Fibroblast of peridontal ligament (primary cell): ENCODE measurements around the gene ANGPTL7.

Experiments
- DNase-seq: peaks from one replicate; pipeline ENCODE4 v3.0.0-alpha.2; 2010; ENCODE audit errors: extremely low read depth

Gene ANGPTL7

DNA sequence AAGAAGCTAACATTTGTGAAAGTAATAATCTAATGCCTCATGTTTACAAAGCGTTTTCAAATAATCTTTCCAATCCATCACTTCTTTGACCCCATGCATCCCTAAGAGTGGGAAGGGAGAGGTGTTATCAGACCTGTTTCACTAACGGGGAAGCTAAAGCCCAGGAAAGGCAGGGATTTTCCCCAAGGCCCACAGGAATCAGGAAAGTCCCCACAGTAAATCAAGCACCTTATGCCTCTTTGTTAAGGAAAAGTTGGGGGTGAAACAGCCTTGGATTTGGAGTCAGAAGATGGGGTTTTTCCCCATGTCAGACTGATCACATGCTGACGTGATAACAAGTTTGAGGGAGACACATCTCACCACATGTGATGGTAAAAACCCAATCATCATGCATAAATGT is 20.0 kb upstream of the ANGPTL7 start:
- no peak for DNase-seq

DNA sequence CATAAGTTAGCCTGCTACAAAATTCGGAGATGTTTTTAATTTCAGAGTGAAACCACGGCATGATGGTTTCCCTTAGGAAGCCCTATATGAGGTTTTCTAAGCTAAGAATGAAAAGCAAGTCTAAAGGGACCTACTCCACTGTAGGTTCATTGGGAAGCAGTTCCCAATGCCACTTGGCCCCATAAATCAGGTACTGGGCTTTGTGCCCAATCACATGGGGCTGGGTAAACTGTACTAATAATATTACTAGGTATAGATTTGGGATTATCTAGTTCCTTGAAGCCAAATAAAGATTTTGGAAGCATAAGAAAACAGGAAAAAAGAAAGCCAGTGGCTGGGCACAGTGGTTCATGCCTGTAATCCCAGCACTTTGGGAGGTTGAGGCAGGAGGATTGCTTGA is 19.1 kb upstream of the ANGPTL7 start:
- no peak for DNase-seq

DNA sequence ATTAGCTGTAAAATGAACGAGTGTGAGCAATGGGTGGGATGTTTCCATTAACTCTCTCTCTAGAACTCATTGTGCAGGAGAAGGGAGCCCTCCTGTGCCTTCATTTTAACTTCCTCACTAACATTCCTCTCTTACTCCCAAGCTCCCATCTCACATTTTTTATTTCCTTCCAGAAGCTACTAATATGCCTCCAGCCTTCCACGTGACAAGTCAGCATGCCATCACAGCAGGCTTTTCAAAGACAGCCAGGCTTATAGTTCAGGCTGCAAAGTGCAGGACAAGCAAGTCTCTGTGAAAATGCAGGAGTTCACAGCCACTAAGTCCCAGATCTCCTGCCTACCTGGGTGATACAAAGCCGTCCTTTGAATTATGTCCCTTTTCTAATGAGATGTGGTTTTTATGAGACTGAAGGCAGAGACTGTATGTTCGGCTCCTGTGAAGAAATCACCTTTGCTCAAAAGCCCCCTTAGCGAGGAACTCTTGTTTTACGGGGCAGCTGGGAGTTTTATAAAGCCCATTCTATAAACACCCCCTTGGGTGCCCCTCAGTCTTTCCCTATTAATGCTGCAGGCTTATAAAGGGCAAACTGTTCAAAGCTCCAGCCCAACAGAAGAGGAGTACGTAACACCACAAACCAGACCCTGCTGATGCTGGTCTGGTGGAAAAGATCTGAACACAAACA is 14.8 kb upstream of the ANGPTL7 start:
- DNase-seq = peak; percentile 34

DNA sequence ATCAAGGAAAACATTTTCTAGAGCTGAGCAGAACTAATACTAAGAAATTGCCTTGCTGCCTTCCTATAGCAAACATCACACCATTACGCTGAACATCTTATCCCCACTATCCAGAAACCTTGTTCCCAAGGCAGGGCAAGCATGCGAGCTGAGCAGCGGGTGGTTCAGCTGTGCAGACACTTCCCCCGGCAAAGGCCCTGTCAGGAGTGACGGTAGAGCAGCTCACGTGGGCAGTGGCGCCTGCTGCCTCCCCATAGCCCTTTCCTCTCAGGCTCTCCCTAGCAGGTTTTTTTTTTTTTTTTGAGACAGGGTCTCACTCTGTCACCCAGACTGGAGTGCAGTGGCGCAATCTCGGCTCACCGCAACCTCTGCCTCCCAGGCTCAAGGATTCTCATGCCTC is 13.7 kb upstream of the ANGPTL7 start:
- no peak for DNase-seq

DNA sequence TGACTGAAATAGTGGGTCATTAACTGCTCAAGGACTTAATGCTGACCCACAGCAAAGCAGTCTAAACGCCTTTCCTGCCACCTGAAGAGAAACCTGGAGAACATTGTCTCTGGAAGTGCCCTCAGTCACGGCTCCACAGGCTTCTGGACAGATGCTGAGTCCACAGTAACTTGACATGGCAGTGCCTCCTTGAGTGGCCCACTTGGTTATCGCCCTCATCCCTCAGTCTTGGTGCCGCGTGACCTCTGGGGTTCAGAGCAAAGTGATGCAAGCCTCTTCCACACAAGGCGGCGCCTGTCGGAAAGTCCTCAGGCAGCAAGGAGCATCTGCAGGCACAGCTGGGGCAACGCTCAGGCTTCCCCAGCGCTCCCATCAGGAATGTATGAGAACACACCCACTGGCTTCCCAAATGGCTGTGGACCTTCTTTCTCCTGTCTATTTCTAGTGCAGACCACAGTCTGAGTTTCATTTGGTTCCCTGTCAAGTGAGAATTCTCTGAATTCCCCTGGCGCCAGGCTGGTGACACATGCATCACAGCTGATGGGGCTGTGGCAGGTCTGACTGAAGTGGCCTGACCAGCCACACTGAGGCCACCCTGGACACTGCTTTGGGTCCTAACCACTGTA is 13.0 kb upstream of the ANGPTL7 start:
- no peak for DNase-seq

DNA sequence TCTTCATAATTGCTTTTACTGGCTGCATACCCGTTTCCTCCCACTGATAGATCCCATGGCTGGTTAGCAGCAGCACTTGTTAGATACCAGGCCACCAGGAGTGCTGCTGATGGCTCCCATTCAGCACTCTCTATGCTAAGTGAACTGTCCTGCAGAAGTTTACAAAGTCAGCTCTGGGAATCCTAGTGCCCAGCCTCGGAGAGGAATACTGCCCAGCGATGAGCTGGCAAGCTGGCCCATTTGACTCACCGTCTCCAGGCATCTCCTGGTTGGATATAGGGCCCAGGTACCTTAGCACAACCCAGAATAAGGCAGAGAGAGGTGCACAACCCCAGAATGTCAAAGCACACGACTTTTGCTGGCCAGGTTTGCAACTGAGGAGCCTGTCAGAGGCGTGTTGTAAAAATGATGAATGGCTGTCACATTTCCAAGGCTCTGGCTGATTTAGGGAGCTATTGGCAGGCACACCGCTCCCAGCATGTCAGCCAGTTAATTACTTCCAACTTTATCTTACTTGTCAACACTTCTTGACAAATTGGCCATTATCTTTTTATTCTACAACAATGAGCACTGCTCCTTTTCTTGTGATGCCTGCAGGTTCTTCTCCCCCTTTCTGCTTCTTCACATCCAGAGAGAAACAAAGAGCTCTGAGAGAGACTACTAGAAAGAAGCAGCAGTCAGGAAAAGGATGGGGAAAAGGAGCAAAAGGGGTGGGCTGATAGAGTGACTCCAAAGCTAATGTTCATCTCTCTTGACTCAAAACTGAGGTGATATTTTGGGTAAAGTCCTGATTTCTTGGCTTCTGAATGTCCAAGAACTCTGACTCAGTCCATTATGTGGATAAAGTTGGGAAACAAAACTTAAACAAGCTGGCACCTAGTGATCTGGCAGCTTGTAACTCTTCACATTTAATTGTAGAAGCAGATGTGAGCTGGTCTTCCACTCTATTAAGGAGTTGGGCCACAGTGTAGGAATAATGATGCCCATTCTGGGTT is 10.8 kb upstream of the ANGPTL7 start:
- DNase-seq = peak; percentile 66

DNA sequence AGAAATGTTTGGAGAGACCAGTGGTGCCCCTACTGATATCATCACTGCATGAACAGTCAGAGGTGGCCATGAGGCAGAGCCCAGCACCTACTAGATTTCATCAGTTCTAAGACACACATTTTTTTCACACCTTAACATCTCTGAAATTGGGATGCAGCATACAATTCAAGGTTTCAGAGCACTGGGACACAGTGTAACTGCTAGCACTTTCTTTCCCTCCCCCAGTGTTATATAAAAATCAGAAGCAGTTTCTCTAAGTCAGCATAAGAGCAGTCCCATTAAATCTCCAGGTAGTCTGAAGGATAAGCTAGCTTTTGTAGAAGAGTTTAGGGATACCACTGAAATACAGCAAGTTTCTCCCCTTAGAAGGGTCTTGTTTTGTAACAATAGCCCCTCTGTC is 10.0 kb upstream of the ANGPTL7 start:
- DNase-seq = no peak

DNA sequence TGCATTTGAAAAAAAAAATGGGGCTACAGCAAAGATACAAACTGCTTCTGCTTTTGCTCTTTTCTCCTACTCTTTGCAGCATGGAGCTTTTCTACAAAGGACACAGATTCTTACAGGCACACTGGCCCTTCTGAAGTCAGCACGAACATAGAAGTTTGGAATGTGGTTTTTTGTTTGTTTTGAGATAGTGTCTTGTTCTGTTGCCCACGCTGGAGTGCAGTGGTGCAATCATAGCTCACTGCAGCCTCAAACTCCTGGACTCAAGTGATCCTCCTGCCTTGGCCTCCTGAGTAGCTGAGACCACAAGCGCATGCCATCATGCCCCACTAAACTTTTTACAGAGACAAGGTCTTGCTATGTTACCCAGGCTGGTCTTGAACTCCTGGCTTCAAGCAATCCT is 9.4 kb upstream of the ANGPTL7 start:
- DNase-seq = peak; percentile 67

DNA sequence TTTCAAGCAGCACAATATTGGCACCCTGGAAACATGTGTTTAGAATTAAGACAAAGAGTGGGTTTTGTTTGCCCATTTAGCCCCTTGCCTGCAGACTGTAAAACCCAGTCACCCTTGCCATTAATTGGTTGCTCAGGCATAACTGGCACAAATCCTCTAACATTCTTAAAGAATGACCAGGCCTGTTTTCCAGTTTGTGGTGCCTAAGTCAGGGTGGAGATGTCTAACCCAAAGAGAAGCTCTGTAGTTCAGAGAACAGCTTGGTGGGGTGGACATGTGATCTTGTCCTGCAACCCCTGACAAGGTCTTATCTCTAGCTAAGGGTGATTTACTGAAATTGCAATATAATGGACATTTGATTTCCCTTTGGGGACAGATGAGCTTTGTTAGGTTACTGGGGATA is 8.8 kb upstream of the ANGPTL7 start:
- DNase-seq = peak; percentile 81

DNA sequence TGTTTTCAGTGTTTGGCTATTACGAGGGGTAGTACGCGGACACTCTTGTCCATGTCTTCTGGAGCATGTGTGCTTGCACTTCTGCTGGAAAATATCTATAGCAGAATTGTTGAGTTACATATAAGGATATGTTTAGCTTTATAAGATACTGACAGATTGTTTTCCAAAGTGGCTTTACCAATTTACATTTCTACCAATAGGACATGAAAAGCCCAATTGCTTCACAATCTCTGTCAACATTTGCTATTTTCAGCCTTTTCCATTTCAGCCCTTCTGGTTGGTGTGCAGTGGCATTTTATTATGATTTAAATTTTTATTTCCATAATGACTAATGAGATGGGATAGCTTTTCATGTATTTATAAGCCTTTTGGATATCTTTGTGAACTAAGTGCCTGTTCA is 6.3 kb upstream of the ANGPTL7 start:
- no peak for DNase-seq

DNA sequence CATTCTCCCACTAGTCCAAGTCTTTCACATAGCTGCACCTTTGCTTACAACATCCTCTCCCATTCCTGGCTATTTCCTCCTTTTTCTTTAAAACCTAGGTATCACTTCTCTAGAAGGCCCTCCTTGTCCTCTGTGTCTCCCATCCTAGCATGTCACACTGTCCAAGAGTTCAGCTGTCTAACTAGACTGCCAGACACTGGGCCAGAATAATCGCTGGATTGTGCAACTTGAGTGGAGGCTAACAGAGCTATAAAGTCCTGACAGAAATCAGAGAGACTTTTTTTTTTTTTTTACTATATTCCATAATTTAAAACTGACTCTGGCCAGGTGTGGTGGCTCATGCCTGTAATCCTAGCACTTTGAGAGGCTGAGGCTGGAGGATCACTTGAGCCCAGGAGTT is 4.2 kb upstream of the ANGPTL7 start:
- DNase-seq = no peak

DNA sequence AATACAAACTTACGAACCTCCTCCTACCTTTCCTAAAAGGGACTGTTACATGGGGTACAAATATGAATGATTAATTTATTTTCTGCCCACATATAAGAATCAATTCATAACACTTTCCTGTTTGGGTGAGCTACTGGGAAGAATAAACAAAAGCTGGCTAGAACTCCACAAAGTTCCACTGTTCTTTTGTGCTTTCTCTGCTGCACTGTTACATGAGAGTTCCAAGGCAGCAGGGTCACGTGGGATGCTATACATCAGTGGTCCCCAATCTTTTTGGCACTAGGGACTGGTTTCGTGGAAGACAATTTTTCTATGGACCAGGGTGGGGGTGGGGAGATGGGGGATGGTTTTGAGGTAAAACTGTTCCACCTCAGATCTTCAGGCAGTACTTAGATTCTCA is 2.2 kb upstream of the ANGPTL7 start:
- no peak for DNase-seq

DNA sequence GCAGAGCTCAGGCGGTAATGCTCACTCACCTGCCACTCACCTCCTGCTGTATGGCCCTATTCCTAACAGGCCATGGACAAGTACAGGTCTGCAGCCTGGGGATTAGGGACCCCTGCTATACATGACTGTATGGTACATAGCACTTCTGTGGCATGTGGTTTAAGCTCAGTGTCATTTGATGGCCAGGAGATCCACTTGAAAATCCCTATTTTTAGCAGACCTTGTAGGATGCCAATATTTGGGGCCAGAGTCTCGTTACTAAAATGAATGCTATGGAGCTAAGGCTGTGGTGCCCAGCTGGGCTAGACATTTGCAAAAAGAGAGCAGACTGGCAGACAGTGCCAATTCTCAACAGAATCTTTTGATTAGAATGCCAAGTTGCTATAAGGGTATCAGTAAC is 1.7 kb upstream of the ANGPTL7 start:
- no peak for DNase-seq

DNA sequence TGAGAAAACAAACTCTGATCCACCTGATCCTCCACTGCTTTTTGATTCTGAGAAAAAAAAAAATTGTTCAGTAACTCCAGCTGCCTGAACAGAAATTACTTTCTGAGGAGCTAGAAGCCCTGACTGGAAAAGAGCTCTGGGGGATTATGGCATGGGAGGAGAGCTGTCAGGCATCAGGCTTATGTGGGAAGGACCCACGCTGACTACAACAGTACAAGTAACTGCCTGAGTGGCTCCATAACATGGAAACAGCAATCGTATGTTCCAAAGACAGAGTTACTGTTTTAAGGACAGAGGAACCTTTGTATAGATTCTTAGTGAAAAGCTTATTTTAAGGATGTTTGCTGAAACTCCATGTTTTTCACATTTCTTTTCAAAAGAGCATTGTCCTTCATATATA is 1.2 kb upstream of the ANGPTL7 start:
- no peak for DNase-seq

DNA sequence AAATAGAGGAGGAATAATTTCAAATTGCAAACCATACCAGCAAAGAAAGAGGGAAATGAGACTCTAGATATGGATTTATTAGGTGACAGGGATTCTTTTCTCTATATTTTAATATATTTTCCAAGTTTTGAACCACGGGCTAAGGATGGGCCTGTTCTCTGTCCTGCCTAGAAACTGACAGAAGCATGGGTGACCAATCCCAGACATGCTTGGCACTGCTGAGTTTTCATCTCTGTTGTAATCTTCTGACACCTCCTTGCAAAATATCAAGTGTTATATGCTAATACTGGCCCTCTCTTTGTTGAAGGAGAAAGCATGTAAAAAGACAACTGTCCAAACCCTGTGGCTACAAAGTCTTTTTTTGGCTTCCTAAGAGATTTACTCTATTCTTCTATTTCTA is 774 bp upstream of the ANGPTL7 start:
- no peak for DNase-seq

DNA sequence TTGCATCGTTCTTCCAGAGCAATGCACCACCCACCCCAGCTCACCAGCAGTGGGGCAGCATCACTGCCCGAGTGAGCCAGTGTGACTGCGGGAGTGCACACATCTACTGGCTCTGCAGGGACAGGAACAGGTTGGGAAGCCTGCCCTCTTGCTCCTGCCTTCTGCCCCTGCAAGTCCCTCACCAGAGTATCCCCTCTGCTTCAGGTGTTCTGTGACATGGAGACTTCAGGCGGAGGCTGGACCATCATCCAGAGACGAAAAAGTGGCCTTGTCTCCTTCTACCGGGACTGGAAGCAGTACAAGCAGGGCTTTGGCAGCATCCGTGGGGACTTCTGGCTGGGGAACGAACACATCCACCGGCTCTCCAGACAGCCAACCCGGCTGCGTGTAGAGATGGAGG is 4.2 kb downstream of the ANGPTL7 start:
- no peak for DNase-seq

DNA sequence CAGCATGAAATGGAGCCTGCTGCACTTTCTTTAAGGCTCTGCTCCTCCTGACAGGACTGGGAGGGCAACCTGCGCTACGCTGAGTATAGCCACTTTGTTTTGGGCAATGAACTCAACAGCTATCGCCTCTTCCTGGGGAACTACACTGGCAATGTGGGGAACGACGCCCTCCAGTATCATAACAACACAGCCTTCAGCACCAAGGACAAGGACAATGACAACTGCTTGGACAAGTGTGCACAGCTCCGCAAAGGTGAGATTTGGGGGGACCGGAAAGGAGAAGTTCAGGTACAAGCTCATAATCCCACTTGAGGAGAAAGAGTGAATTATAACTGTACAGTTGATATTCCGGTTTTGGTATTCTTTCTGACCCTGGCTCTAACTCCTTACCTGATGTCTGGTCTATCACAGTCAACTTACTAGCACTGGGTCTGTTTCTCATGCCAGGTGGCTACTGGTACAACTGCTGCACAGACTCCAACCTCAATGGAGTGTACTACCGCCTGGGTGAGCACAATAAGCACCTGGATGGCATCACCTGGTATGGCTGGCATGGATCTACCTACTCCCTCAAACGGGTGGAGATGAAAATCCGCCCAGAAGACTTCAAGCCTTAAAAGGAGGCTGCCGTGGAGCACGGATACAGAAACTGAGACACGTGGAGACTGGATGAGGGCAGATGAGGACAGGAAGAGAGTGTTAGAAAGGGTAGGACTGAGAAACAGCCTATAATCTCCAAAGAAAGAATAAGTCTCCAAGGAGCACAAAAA is 5.4 kb downstream of the ANGPTL7 start:
- no peak for DNase-seq

DNA sequence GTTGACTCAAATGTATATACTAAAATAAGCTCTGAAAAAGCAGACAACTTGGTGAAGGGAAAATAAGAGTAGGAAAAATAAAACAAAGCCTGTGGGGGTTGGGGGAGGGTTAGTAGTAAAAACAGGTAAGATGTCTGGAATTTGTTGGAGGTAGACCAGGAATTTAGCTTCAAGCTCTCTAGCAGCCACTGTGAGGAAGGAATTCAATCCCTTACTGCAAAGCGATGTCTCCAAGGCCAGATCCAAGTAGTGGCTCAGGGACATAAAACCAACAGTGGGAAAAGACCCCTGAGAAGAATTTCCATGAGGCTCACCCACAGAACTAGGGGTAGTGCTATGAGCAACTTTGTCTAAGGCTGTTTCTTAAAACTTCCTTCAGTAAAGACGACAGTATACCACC is 7.8 kb downstream of the ANGPTL7 start:
- DNase-seq = no peak

DNA sequence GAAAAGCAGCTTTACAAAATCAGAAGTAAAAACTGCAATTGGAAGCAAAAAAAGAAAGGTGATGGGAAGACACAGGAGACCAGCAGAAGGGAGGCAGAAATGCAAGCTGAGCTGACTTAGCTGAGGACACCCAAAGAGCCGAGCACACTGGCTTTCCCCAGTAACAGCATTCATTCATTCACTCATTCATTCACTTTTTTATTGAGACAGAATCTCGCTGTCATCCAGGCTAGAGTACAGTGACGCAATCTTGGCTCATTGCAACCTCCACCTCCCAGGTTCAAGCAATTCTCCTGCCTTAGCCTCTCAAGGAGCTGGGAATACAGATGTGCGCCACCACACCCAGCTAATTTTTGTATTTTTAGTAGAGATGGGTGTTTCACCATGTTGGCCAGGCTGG is 8.2 kb downstream of the ANGPTL7 start:
- DNase-seq = no peak

DNA sequence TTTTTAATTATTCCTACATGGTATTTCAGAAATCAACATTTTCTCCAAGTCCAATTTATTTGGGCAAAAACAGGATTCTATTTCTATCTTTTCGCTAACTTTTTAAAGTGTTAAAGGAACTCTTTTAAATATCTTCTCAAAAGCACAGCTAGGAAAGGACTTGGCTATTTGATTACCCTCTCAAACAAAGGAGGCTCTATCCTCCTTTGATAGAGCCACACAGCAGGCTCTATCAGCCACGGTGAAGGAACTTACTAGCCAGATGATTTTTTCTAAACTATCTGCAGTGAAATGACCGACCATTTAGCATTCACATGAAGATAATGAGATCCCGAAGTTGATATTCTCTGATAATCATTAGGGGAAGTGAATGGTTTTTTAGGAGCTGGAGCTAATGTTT is 9.1 kb downstream of the ANGPTL7 start:
- no peak for DNase-seq

DNA sequence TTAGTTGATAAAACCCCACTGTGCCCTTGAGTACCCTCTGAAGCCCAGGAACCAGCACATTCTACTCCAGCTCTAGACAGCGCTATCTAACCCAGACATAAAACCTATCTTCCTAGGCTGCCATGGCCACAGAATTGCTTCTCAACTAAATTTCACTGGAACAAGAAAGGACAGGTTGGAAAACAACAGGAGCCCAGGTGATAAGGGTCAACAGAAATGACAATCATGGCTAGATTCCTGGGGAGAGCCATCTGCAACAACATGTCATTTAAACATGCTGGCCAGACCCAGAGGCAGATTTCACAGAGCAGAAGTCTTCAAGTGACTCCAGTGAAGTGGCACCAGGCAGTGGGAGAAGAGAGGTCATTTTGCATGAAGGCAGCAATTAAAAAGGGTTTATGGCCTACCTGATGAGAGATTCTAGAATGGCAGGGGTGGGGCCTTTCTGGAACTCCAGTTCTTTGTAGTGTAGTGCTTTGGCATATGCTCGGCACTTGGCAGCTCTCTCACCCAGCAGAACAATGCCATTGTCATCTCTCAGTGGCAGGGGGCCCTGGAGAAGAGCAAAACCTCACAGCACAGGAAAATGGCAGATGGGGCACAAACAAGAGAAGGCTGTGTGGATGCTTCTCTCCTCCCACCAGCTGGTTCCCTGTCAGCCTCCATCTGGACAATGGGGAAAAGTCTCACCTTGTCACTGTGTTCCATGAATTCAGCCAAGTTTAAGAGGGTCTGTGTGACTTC is 9.9 kb downstream of the ANGPTL7 start:
- DNase-seq = no peak
